Body of pancreas (tissue), 4 donors: Measurements from ENCODE around the gene CLMN.

Experiments
- CTCF ChIP-seq, 7 experiments: fragments of 450-650 bp in 4 of 7; fragments of 200-600 bp in 3 of 7; sonication (generic) in 3 of 7; IDR thresholded peaks; one replicate each; pipeline ENCODE4 v1.5.1; 2016 to 2019; ENCODE audit warnings: antibody characterized with exemption in 7 of 7
- POLR2A ChIP-seq, 3 donors: fragments of 450-650 bp; IDR thresholded peaks; one replicate each; pipeline ENCODE4 v1.6.1; 2016; ENCODE audit warnings: antibody characterized with exemption in 3 of 3, mild to moderate bottlenecking in 2 of 3

DNA sequence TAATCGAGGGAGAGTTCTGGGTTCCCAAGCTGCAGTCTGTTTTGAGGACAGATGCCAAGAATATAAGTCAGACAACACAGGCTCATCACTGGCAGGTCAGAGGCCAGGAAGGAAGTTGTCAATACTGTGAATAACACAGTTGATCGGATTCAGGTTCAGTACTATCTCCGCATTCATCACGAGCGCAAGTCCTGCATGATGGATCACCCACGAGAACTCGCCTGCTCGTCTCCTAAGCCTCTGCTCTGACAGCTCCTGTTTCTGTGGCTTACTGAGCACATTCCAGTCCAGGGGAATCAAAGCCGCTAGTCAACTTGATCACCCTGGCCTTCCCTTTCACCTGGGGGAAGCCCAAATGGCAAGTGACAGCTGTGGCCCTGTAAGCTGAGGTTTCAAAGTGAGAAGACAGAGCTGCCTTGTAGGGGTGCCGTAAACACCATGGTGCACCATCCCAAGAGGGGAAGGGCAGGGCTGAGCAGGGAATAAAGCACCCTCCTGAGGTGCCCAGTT is 102.3 kb downstream of the CLMN start:
- TF ChIP-seq CTCF (IDR thresholded peaks at IDR 0.05) (no peak), POLR2A (IDR thresholded peaks at IDR 0.05) (no peak)
